ENCODE data around the gene SKIC3. TPM values are rescaled to one million over a fixed set of nuclear protein-coding genes. Genes with fewer than 3 reads are reported as not detected.

SKIC3 gene
- total RNA-seq, 3 donors from 2014 or later (not counting 1 experiment from before 2014, with no cell fraction given), result 67.5 to 94.1 (median 71.1) TPM

GRCh38 chr5:95595289-95595931, 40.6 kb upstream of the SKIC3 start:
- TF ChIP-seq CTCF (IDR thresholded peaks at IDR 0.05), result no peak
- Histone ChIP-seq H3K9me3 (ENCODE audit: control insufficient read depth, insufficient read depth, low read length) (no peaks in the 10 kb centered on the region), H3K4me1 (ENCODE audit: control insufficient read depth, insufficient read depth, low read length) (no peaks in the 10 kb centered on the region), H3K27me3 (ENCODE audit: control insufficient read depth, insufficient read depth, low read length) (no peaks in the 10 kb centered on the region), H3K27ac (ENCODE audit: low read length) (no peak overlapping the region), H3K36me3 (ENCODE audit: control insufficient read depth, insufficient read depth, low read length) (peaks cover 2% of the 10 kb centered on the region), H3K4me3 (ENCODE audit: low read length) (no peak overlapping the region)
- Mint-ChIP-seq H3K27me3 (ENCODE audit: low read depth in 2 of 2) (no peaks in the 10 kb centered on the region), H3K4me3 (no peak overlapping the region), H3K27ac (no peak overlapping the region), H3K9me3 (no peaks in the 10 kb centered on the region), H3K36me3 (no peaks in the 10 kb centered on the region), H3K4me1 (peaks cover 0 to 6% of the 10 kb centered on the region in 2 donors)
- intact Hi-C loops (cut with micrococcal nuclease), result no loop called here
- ATAC-seq (no peak), DNase-seq (no peak)
- 86% methylated on average over 1 of the region's 3 CpGs for WGBS (ENCODE audit: insufficient coverage)

GRCh38 chr5:95591490-95591901, 36.7 kb upstream of the SKIC3 start:
- intact Hi-C loops (cut with micrococcal nuclease), result no loop called here
- H3K36me3 ChIP-seq (ENCODE audit: control insufficient read depth, insufficient read depth, low read length), result peaks cover 2% of the 10 kb centered on the region
- H3K9me3 ChIP-seq (ENCODE audit: control insufficient read depth, insufficient read depth, low read length), result no peaks in the 10 kb centered on the region
- H3K4me3 ChIP-seq (ENCODE audit: low read length), result no peak overlapping the region
- Mint-ChIP-seq H3K27me3 (ENCODE audit: low read depth in 2 of 2) (no peaks in the 10 kb centered on the region), H3K4me3 (no peak overlapping the region), H3K9me3 (no peaks in the 10 kb centered on the region), H3K27ac (no peak overlapping the region), H3K4me1 (peaks cover 0 to 6% of the 10 kb centered on the region in 2 donors), H3K36me3 (no peaks in the 10 kb centered on the region)
- no peak for ATAC-seq
- no peak overlapping the region for H3K27ac ChIP-seq (ENCODE audit: low read length)
- DNase-seq, result no peak
- H3K27me3 ChIP-seq (ENCODE audit: control insufficient read depth, insufficient read depth, low read length), result no peaks in the 10 kb centered on the region
- no peak for TF ChIP-seq CTCF (IDR thresholded peaks at IDR 0.05)
- 88% methylated on average over 5 of the region's 5 CpGs for WGBS (ENCODE audit: insufficient coverage)
- H3K4me1 ChIP-seq (ENCODE audit: control insufficient read depth, insufficient read depth, low read length), result no peaks in the 10 kb centered on the region

GRCh38 chr5:95590880-95591279, 36.1 kb upstream of the SKIC3 start:
- TF ChIP-seq CTCF (IDR thresholded peaks at IDR 0.05), result no peak
- Mint-ChIP-seq H3K27ac (no peak overlapping the region), H3K27me3 (ENCODE audit: low read depth in 2 of 2) (no peaks in the 10 kb centered on the region), H3K4me3 (no peak overlapping the region), H3K4me1 (peaks cover 0 to 6% of the 10 kb centered on the region in 2 donors), H3K36me3 (no peaks in the 10 kb centered on the region), H3K9me3 (no peaks in the 10 kb centered on the region)
- intact Hi-C loops (cut with micrococcal nuclease), result no loop called here
- WGBS (ENCODE audit: insufficient coverage), result 71% methylated on average over 1 of the region's 1 CpG
- DNase-seq (no peak), ATAC-seq (no peak)
- H3K27ac ChIP-seq (ENCODE audit: low read length), result no peak overlapping the region
- H3K9me3 ChIP-seq (ENCODE audit: control insufficient read depth, insufficient read depth, low read length), result no peaks in the 10 kb centered on the region
- no peaks in the 10 kb centered on the region for H3K27me3 ChIP-seq (ENCODE audit: control insufficient read depth, insufficient read depth, low read length)
- H3K4me3 ChIP-seq (ENCODE audit: low read length), result no peak overlapping the region
- H3K36me3 ChIP-seq (ENCODE audit: control insufficient read depth, insufficient read depth, low read length), result peaks cover 2% of the 10 kb centered on the region
- no peaks in the 10 kb centered on the region for H3K4me1 ChIP-seq (ENCODE audit: control insufficient read depth, insufficient read depth, low read length)

- Histone ChIP-seq H3K27me3 (ENCODE audit: control insufficient read depth, insufficient read depth, low read length) (no peaks in the 10 kb centered on the region), H3K4me1 (ENCODE audit: control insufficient read depth, insufficient read depth, low read length) (no peaks in the 10 kb centered on the region), H3K36me3 (ENCODE audit: control insufficient read depth, insufficient read depth, low read length) (peaks cover 5% of the 10 kb centered on the region), H3K9me3 (ENCODE audit: control insufficient read depth, insufficient read depth, low read length) (no peaks in the 10 kb centered on the region), H3K27ac (ENCODE audit: low read length) (no peak overlapping the region), H3K4me3 (ENCODE audit: low read length) (no peak overlapping the region)
- Mint-ChIP-seq H3K27ac (no peak overlapping the region), H3K9me3 (no peaks in the 10 kb centered on the region), H3K27me3 (ENCODE audit: low read depth in 2 of 2) (no peaks in the 10 kb centered on the region), H3K4me3 (no peak overlapping the region), H3K4me1 (no peaks in the 10 kb centered on the region), H3K36me3 (no peaks in the 10 kb centered on the region)
- no peak for TF ChIP-seq CTCF (IDR thresholded peaks at IDR 0.05)
- intact Hi-C loops (cut with micrococcal nuclease), result no loop called here
- no peak for ATAC-seq
- no peak for DNase-seq
- WGBS (ENCODE audit: insufficient coverage), result 94% methylated on average over 1 of the region's 1 CpG
These were observed 29.2 kb upstream of the SKIC3 start for GRCh38 chr5:95583992-95584391.

Measured in natural killer cell (primary cell).